Measurements from ENCODE around the gene BDNF. TPM values are rescaled to one million over a fixed set of nuclear protein-coding genes. Genes with fewer than 3 reads are reported as not detected.

BDNF gene
- total RNA-seq, 1 experiment from 2014 or later: 4.8 TPM

DNA sequence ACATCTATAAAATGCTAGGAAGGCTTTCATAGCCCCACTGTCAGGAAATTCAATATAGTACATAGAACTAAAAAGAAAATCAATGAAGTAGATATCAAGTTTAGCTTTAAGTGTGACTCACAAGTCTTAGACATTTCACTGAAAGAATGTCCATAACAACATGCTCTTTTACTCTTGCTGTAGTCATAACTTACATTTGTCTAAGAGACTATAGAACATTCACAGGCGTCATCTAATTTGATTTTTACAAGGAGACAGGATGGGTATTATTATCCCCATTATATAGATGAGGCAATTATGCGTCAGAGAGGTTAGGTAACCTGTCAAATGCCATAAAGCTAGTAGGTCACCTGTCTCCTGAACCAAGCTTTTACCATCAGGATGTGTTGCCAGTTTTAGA, 36.9 kb downstream of the BDNF start:
- ATAC-seq (no peak), DNase-seq (ENCODE audit: low spot score) (no peak)
- Mint-ChIP-seq H3K4me3 (no peak overlapping the region), H3K4me1 (peaks cover 36% of the 10 kb centered on the region), H3K9me3 (peaks cover 32% of the 10 kb centered on the region), H3K36me3 (peaks cover 33% of the 10 kb centered on the region), H3K27me3 (ENCODE audit: low read depth) (peaks cover 25% of the 10 kb centered on the region), H3K27ac (no peak overlapping the region)
- CTCF ChIA-PET: no interaction called here
- TF ChIP-seq, protein P1, sequence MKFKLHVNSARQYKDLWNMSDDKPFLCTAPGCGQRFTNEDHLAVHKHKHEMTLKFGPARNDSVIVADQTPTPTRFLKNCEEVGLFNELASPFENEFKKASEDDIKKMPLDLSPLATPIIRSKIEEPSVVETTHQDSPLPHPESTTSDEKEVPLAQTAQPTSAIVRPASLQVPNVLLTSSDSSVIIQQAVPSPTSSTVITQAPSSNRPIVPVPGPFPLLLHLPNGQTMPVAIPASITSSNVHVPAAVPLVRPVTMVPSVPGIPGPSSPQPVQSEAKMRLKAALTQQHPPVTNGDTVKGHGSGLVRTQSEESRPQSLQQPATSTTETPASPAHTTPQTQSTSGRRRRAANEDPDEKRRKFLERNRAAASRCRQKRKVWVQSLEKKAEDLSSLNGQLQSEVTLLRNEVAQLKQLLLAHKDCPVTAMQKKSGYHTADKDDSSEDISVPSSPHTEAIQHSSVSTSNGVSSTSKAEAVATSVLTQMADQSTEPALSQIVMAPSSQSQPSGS (CRISPR knock-in tag; IDR thresholded peaks at IDR 0.05; ENCODE audit: borderline replicate concordance, low read depth): no peak
- TF ChIP-seq RORB (CRISPR knock-in tag; IDR thresholded peaks at IDR 0.05) (no peak), TEAD1 (CRISPR knock-in tag; IDR thresholded peaks at IDR 0.05) (no peak), NR1H2 (CRISPR knock-in tag; IDR thresholded peaks at IDR 0.05) (no peak), CREB1 (CRISPR knock-in tag; IDR thresholded peaks at IDR 0.05) (no peak), USF1 (CRISPR knock-in tag; IDR thresholded peaks at IDR 0.05) (no peak), GABPB1 (CRISPR knock-in tag; IDR thresholded peaks at IDR 0.05) (no peak), JAZF1 (CRISPR knock-in tag; IDR thresholded peaks at IDR 0.05) (no peak), FOXJ3 (CRISPR knock-in tag; IDR thresholded peaks at IDR 0.05; ENCODE audit: borderline replicate concordance) (no peak), HMGXB4 (CRISPR knock-in tag; IDR thresholded peaks at IDR 0.05) (no peak), NFATC4 (CRISPR knock-in tag; IDR thresholded peaks at IDR 0.05) (no peak), FOXK1 (CRISPR knock-in tag; IDR thresholded peaks at IDR 0.05) (no peak), OVOL2 (CRISPR knock-in tag; IDR thresholded peaks at IDR 0.05; ENCODE audit: borderline replicate concordance) (no peak), HMGA2 (CRISPR knock-in tag; IDR thresholded peaks at IDR 0.05) (no peak), FOXP1 (CRISPR knock-in tag; IDR thresholded peaks at IDR 0.05; ENCODE audit: borderline replicate concordance) (no peak)
- TF ChIP-seq, protein P2, sequence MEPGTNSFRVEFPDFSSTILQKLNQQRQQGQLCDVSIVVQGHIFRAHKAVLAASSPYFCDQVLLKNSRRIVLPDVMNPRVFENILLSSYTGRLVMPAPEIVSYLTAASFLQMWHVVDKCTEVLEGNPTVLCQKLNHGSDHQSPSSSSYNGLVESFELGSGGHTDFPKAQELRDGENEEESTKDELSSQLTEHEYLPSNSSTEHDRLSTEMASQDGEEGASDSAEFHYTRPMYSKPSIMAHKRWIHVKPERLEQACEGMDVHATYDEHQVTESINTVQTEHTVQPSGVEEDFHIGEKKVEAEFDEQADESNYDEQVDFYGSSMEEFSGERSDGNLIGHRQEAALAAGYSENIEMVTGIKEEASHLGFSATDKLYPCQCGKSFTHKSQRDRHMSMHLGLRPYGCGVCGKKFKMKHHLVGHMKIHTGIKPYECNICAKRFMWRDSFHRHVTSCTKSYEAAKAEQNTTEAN (CRISPR knock-in tag; IDR thresholded peaks at IDR 0.05): no peak
- TF ChIP-seq, protein P3, sequence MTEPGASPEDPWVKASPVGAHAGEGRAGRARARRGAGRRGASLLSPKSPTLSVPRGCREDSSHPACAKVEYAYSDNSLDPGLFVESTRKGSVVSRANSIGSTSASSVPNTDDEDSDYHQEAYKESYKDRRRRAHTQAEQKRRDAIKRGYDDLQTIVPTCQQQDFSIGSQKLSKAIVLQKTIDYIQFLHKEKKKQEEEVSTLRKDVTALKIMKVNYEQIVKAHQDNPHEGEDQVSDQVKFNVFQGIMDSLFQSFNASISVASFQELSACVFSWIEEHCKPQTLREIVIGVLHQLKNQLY (CRISPR knock-in tag; IDR thresholded peaks at IDR 0.05): no peak
- TF ChIP-seq, protein P4, sequence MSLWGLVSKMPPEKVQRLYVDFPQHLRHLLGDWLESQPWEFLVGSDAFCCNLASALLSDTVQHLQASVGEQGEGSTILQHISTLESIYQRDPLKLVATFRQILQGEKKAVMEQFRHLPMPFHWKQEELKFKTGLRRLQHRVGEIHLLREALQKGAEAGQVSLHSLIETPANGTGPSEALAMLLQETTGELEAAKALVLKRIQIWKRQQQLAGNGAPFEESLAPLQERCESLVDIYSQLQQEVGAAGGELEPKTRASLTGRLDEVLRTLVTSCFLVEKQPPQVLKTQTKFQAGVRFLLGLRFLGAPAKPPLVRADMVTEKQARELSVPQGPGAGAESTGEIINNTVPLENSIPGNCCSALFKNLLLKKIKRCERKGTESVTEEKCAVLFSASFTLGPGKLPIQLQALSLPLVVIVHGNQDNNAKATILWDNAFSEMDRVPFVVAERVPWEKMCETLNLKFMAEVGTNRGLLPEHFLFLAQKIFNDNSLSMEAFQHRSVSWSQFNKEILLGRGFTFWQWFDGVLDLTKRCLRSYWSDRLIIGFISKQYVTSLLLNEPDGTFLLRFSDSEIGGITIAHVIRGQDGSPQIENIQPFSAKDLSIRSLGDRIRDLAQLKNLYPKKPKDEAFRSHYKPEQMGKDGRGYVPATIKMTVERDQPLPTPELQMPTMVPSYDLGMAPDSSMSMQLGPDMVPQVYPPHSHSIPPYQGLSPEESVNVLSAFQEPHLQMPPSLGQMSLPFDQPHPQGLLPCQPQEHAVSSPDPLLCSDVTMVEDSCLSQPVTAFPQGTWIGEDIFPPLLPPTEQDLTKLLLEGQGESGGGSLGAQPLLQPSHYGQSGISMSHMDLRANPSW (CRISPR knock-in tag; conservative IDR thresholded peaks at IDR 0.05; ENCODE audit: low read depth): no peak
- TF ChIP-seq, protein P5, sequence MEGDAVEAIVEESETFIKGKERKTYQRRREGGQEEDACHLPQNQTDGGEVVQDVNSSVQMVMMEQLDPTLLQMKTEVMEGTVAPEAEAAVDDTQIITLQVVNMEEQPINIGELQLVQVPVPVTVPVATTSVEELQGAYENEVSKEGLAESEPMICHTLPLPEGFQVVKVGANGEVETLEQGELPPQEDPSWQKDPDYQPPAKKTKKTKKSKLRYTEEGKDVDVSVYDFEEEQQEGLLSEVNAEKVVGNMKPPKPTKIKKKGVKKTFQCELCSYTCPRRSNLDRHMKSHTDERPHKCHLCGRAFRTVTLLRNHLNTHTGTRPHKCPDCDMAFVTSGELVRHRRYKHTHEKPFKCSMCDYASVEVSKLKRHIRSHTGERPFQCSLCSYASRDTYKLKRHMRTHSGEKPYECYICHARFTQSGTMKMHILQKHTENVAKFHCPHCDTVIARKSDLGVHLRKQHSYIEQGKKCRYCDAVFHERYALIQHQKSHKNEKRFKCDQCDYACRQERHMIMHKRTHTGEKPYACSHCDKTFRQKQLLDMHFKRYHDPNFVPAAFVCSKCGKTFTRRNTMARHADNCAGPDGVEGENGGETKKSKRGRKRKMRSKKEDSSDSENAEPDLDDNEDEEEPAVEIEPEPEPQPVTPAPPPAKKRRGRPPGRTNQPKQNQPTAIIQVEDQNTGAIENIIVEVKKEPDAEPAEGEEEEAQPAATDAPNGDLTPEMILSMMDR (IDR thresholded peaks at IDR 0.05): no peak
- TF ChIP-seq, protein P6, sequence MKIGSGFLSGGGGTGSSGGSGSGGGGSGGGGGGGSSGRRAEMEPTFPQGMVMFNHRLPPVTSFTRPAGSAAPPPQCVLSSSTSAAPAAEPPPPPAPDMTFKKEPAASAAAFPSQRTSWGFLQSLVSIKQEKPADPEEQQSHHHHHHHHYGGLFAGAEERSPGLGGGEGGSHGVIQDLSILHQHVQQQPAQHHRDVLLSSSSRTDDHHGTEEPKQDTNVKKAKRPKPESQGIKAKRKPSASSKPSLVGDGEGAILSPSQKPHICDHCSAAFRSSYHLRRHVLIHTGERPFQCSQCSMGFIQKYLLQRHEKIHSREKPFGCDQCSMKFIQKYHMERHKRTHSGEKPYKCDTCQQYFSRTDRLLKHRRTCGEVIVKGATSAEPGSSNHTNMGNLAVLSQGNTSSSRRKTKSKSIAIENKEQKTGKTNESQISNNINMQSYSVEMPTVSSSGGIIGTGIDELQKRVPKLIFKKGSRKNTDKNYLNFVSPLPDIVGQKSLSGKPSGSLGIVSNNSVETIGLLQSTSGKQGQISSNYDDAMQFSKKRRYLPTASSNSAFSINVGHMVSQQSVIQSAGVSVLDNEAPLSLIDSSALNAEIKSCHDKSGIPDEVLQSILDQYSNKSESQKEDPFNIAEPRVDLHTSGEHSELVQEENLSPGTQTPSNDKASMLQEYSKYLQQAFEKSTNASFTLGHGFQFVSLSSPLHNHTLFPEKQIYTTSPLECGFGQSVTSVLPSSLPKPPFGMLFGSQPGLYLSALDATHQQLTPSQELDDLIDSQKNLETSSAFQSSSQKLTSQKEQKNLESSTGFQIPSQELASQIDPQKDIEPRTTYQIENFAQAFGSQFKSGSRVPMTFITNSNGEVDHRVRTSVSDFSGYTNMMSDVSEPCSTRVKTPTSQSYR (CRISPR knock-in tag; IDR thresholded peaks at IDR 0.05): no peak
- POLR2A ChIA-PET: no interaction called here
